Fibroblast of villous mesenchyme (primary cell): ENCODE data around the gene SNRNP35. TPM values are rescaled to one million over a fixed set of nuclear protein-coding genes. Genes with fewer than 3 reads are reported as not detected.
"Not testable (repeated sequence)": the region's sequence is repeated elsewhere in the genome, so short reads cannot be mapped to it uniquely, and the experiment has no call there.

Experiments used
- DNase-seq: peaks from one replicate; pipeline ENCODE4 v3.0.0-alpha.2; 2010; ENCODE audit warnings: low read depth
- H3K4me3 ChIP-seq: 2 replicates; pipeline ENCODE4 v1.5.1; 2011; ENCODE audit warnings: low read depth, mild to moderate bottlenecking, low read length
- total RNA-seq: library from RNA; depleted of rRNA; stranded (reverse); fragments of >200 nt; gene quantifications from 2 replicates; pipeline ENCODE4 v1.2.3, GENCODE V29; 2012
- TF ChIP-seq, protein P1 (sequence below): IDR thresholded peaks from 2 replicates; pipeline ENCODE4 v1.5.1; 2012; ENCODE audit warnings: low read depth, mild to moderate bottlenecking, low read length; ENCODE audit not compliant: insufficient read depth

Gene SNRNP35
- total RNA-seq, 1 donor: 20.7 TPM

DNA sequence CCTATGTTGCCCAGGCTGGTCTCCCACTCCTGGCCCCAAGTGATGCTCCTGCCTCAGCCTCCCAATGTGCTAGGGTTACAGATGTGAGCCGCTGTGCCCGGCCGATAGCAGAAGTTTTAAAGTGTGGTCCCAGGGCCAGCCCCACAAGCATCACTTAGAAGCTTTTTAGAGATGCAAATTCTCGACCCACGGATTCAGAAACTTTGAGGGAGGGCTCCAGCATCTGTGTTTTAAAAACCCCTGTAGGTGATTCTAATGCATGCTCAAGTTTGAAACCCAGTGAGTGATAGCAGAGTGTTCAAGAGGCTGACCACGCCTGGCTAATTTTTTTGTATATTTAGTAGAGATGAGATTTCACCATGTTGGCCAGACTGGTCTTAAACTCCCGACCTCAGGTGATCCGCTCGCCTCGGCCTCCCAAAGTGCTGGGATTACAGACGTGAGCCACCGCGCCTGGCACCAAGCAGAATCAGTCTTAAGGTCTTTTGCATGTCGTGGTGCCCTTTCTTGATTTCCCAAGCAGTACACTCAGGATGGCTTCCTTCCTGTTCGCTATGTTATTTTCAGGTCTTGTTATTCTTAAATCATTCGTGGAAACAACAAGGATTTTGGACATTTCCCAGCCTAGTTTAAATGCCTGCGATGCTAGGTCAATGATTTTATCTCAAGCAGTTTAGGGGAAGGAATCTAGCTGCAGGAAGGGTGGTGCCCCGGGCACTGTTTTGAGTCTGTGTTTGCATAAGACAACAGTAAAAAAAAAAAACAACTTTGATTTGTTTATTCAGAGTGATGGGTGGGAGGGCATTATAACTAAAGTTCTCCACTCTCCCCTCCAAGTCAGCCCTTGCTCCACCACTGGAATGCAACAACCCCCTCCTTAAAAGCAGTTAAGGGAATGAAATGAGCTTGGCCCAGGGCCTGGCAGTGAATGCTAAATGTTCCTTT is 12.3 kb upstream of the SNRNP35 start:
- peak; percentile 94 for DNase-seq
- no peak overlapping the region for H3K4me3 ChIP-seq
- TF ChIP-seq, protein P1, sequence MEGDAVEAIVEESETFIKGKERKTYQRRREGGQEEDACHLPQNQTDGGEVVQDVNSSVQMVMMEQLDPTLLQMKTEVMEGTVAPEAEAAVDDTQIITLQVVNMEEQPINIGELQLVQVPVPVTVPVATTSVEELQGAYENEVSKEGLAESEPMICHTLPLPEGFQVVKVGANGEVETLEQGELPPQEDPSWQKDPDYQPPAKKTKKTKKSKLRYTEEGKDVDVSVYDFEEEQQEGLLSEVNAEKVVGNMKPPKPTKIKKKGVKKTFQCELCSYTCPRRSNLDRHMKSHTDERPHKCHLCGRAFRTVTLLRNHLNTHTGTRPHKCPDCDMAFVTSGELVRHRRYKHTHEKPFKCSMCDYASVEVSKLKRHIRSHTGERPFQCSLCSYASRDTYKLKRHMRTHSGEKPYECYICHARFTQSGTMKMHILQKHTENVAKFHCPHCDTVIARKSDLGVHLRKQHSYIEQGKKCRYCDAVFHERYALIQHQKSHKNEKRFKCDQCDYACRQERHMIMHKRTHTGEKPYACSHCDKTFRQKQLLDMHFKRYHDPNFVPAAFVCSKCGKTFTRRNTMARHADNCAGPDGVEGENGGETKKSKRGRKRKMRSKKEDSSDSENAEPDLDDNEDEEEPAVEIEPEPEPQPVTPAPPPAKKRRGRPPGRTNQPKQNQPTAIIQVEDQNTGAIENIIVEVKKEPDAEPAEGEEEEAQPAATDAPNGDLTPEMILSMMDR: no peak

DNA sequence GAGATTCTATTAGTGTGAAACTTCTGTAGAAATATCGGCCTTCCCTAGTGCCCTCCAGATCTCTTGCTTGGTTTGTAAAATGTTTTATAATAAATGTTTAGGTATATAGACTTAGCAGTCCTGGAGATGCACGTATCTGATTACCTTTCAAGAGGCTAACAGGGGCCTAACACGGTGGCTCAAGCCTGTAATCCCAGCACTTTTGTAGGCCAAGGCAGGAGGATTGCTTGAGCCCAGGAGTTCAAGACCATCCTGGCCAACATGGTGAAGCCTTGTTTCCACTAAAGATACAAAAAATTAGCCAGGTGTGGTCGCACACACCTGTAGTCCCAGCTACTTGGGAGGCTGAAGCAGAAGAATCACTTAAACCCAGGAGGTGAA is 11.6 kb upstream of the SNRNP35 start:
- no peak for DNase-seq
- no peak overlapping the region for H3K4me3 ChIP-seq
- TF ChIP-seq, protein P1: no peak

DNA sequence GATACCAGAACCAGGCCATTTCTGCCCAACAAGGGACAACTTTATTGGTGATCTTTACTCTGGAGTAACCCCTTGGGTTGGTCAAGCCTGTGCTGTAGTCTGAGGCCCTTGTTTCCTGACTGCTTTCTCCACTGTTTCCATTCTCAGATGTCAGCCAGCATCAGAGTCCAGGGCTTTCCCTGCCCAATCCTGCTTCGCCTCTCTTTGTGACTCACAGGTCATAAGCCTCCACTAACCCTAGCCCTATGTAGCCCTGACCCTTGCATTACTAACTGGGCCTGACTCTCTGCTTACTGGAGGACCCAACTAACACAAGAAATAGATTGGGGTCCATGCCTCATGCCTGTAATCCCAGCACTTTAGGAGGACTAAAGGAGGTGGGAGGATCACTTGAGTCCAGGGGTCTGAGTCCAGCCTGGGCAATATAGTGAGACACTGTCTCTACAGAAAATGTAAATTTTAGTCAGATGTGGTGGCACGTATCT is 8.6 kb upstream of the SNRNP35 start:
- no peak for DNase-seq
- H3K4me3 ChIP-seq: no peak overlapping the region
- TF ChIP-seq, protein P1: no peak

DNA sequence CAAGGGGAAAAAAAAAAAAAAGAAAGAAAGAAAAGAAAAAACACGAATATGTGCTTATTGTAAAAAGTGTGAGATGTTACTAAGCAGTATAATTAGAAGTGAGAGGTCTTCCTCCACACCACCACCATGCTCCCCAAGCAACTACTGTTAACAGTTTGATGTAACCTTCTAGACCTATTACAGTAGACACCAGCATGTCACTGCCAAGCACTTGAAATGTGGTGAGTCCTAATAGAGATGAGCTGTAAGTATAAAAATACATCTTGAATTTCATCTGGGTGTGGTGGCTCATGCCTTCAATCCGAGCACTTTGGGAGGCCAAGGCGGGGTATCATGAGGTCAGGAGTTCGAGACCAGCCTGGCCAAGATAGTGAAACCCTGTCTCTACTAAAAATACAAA is 8.1 kb upstream of the SNRNP35 start:
- H3K4me3 ChIP-seq: no peak overlapping the region
- no peak for DNase-seq
- TF ChIP-seq, protein P1: no peak

DNA sequence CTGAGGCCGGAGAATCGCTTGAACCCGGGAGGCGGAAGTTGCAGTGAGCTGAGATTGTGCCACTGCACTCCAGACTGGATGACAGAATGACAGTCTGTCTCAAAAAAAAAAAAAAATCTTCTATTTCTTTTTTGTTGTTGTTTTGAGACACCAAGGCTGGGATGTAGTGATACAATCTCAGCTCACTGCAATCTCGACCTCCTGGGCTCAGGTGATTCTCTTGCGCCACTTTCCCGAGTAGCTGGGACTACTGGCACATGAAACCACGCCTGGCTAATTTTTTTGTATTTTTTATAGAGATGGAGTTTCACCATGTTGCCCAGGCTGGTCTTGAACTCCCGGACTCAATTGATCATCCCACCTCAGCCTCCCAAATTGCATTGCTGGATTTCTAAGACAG is 7.3 kb upstream of the SNRNP35 start:
- no peak for DNase-seq
- TF ChIP-seq, protein P1: no peak
- H3K4me3 ChIP-seq: no peak overlapping the region

DNA sequence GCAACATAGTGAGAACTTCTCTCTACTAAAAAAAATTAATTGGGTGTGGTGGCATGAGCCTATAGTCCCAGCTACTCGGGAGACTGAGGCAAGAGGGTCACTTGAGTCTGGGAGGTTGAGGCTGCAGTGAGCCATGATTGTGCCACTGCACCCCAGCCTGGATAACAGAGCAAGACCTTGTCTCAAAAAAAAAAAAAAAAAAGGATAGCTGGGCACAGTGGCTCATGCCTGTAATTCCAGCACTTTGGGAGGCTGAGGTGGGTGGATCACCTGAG is 5.7 kb upstream of the SNRNP35 start:
- not testable (repeated sequence) for DNase-seq, H3K4me3 ChIP-seq

DNA sequence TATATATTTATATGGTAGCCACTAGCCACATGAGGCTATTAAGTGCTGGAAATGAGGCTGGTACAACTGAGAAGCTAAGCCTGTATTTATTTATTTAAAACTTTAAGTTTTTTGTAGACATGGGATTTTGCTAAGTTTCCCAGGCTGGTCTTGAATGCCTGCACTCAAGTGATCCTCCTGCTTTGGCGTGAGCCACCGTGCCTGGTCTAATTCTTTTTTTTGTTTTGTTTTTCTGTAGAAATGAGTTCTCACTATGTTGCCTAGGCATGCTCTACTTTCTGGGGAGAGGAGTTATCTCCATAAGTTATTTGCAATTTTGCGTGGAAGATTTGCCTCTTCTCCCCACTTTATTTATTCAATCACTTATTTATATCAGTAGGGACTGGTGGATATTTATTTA is 4.8 kb upstream of the SNRNP35 start:
- TF ChIP-seq, protein P1: no peak
- no peak overlapping the region for H3K4me3 ChIP-seq
- DNase-seq: no peak

DNA sequence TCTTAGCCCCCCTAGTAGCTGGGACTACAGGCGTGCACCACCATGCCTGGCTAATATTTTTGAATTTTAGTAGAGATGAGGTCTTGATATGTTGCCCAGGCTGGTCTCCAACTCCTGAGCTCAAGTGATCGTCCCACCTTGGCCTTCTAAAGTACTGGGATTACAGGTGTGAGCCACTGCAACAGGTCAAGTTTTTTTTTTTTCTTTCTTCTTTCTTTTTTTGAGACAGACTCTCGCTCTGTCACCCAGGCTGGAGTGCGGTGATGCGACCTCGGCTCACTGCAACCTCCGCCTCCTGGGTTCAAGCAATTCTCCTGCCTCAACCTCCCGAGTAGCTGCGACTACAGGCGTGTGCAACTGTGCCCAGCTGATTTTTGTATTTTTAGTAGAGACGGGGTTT is 5.2 kb downstream of the SNRNP35 start:
- H3K4me3 ChIP-seq, DNase-seq: not testable (repeated sequence)
